ENCODE measurements around the gene CHST9.

GRCh38 chr18:27164905-27165304, 20.2 kb downstream of the CHST9 start:
- TF ChIP-seq, protein P1, sequence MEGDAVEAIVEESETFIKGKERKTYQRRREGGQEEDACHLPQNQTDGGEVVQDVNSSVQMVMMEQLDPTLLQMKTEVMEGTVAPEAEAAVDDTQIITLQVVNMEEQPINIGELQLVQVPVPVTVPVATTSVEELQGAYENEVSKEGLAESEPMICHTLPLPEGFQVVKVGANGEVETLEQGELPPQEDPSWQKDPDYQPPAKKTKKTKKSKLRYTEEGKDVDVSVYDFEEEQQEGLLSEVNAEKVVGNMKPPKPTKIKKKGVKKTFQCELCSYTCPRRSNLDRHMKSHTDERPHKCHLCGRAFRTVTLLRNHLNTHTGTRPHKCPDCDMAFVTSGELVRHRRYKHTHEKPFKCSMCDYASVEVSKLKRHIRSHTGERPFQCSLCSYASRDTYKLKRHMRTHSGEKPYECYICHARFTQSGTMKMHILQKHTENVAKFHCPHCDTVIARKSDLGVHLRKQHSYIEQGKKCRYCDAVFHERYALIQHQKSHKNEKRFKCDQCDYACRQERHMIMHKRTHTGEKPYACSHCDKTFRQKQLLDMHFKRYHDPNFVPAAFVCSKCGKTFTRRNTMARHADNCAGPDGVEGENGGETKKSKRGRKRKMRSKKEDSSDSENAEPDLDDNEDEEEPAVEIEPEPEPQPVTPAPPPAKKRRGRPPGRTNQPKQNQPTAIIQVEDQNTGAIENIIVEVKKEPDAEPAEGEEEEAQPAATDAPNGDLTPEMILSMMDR (IDR thresholded peaks at IDR 0.05) = no peak
- TF ChIP-seq POLR2A (IDR thresholded peaks at IDR 0.05) (no peak), EP300 (IDR thresholded peaks at IDR 0.05) (no peak), POLR2AphosphoS5 (IDR thresholded peaks at IDR 0.05) (no peak)

All from sigmoid colon (tissue), 4 donors.